Activated T-cell treated with anti-CD3 and anti-CD28 coated beads for 1 hour (primary cell): ENCODE measurements around the gene ADCY7.

Experiments
- DNase-seq: peaks from one replicate; pipeline ENCODE4 v3.0.0-alpha.2; 2020; ENCODE audit warnings: low read depth

The ADCY7 gene

DNA sequence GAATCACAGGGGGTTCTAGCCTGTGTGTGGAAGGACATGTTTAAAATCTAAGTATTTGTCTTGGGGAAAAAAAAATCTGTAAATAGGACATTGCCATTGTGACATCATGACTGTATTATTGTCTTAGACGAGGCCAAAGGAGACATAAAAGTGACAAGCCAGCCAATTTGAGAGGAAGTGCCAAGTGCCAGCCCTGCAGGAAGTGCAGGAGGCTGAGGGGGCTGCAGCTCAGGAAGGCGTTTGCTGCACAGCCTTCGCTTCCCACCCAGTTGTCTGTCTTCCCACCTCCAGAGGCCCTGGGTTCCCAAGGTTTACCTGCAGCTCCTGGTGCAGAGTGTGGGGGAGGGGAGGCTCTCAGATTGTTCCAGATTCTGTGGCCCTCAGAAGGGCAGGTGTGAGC lies 1.3 kb downstream of the ADCY7 start:
- no peak for DNase-seq

DNA sequence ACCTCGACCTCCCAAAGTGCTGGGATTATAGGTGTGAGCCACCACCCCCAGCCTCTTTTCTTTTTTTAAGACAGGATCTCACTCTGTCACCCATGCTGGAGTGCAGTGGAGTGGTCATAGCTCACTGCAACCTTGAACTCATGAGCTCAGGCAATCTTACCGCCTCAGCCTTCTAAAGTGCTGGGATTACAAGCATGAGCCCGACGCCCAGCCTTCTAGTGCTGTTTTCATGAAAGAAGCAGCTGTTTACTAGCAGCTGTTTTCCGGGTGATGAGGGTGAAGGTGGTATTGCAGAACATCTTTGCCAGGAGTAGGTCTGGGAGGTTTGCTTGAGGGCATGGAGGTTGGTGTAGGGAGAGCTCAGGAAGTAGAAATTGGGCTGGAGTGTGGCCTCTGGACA lies 2.0 kb downstream of the ADCY7 start:
- no peak for DNase-seq

GRCh38 chr16:50269061-50269705 lies 2.8 kb downstream of the ADCY7 start:
- DNase-seq = no peak

- DNase-seq = no peak
These were observed 3.6 kb downstream of the ADCY7 start for GRCh38 chr16:50269769-50270509.

GRCh38 chr16:50270510-50271147 lies 4.3 kb downstream of the ADCY7 start:
- no peak for DNase-seq

- DNase-seq = no peak
These were observed 5.0 kb downstream of the ADCY7 start for GRCh38 chr16:50271148-50272041.

- no peak for DNase-seq
These were observed 5.8 kb downstream of the ADCY7 start for GRCh38 chr16:50272111-50272571.

DNA sequence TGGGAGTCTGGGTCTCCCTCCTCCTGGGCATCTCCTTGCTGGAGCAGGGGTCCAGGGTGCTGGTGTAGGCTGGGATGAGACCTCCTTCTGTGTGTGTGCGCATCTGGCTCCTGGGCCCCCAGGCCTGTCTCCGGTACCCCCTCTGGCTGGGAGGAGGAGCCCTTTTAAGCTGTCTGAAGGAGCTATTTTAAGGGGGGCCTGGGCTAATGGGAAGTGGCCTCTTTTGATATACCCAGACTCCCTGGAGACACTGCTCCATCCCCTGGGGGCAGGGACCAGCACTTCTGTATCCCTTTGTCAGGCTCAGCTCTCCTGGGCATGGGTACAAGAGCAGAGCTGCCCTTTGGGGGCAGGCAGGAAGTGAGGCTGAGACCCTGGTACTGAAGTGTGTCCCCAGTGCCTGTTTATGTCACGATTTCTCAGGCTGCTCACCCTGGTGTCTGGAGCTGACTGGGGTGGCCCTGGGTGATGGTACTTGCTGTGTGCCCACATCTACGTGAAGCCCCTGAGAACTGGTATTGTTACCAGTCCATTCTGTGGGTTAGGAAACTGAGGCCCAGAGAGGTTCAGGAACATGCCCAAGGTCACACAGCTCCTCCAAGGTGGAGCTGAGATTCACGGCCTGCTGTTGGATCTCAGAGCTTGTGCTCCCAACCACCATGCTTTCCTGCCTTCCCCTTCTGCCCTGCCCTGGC lies 6.5 kb downstream of the ADCY7 start:
- no peak for DNase-seq

DNA sequence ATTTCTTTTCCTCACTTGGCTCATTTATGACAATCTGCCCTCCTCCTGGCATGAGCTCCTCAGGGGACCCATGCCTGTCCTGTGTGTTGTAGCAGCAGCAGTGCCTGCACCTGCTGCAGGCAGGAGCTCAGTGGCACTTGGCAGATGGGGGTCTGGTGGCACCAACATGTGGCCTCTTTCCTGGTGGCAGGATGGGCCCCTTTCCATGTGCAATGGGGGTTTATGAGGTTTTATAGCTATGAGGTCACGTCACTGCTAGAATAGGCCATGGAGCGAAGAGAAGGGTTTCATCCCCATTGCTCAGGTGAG lies 7.0 kb downstream of the ADCY7 start:
- no peak for DNase-seq

- no peak for DNase-seq
These were observed 7.6 kb downstream of the ADCY7 start for GRCh38 chr16:50273888-50274325.

DNA sequence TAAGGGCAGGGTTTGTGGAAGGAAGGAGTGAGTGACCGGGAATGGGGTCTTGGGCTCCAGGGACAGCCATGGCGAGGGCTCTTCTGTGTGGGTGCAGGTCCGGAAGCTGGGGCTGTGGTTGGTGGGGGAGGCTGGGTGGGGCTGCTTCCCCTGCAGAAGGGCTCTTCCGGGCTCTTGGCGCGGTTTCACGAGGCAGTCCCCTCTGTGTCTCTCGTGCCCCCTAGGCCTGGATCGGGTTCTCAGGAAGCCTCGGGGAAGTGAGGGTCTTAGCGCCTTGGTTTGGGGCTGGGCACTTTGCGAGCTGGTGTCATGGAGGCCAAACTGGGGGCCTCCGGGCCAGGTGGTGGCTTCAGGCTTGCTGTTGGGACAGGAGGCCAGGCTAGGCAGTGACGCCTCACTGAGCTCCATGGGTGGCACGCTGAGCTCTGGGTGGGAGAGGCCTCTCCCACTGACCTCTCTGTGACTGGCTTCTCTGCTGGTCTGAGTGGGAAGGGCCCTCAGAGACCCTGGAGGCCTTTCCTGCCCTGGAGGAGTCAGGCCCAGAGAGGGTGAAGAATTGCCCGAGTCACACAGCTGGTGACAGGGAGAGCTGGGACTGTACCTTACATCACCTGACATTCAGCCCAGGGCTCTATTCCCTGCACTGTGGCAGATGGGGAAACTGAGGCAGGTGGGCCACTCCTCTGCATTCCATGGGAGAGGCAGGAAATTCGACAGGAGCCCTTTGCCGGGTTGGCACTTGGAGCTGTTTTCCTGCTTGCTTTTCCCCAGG lies 8.2 kb downstream of the ADCY7 start:
- DNase-seq = peak; percentile 48

DNA sequence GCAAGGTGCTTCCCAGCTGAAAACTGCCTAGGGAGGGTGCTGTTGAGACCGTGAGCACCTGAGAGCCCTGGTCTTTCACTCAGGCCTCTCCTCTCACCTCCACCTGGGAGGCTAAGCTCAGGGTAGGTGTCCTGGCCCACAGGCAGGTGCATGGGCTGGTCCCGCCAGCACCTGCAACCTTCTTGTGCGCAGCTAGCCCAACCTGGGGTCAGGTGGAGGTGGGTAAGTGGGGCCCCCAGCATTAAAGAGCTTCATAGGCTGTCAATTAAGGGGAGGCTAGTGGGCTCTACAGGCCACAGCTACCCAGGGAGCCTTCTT lies 8.7 kb downstream of the ADCY7 start:
- DNase-seq = no peak

DNA sequence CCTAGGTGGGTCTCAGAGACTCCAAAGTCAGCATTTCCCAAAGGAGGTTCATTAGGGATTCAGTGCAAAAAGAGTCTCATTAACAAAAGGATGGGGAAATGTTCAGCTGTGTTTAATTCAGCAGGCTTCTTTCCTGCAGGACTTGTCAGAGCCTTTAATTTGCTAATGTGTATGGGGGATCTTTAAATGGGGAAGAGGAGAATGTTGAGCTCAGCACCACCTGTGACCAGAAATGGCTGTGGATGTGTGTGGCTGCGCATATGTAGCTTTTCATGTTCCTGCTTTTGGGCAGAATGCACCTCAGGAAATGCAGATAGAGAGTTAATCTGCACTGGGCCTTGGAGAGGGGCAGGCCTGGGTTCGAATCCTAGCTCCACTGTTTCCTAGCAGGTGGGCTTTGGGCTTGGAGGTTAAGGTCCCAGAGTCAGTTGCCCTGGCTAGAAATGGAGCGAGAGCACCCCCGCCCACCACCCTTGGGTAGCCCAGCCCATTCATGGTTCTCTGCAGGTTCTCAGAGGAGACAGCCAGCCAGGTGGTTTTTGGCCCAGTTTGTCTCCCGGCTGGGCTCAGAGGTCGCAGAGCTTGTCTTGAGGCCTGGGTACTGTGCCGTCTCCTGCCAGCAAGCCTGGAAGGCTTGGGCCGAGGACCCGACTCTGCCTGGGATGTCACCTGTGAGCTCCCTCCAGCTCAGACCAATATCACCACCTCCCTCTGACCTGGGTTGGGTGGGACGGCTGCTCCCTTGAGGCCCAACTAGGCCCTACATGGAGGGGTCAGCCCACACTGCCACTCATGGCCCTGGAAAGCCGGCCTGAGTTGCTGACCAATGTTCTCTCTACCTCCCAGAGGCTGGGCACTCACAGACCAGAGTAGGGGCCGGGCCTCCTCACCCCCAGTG lies 9.3 kb downstream of the ADCY7 start:
- DNase-seq = no peak

DNA sequence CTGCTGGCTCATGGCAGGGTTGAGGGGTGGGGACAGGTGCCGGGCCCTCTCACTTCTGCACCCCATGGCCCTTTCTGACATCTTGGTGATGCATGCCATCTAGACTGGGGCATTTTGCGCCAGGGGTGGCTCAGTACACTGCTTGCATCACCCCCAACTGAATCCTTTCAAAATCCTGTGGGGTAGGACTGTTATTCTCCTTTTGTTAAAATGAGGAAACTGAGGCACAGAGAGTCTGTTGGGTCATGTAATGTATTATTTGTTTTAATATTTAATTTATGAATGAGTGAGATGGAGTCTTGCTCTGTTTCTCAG lies 9.9 kb downstream of the ADCY7 start:
- DNase-seq = no peak

DNA sequence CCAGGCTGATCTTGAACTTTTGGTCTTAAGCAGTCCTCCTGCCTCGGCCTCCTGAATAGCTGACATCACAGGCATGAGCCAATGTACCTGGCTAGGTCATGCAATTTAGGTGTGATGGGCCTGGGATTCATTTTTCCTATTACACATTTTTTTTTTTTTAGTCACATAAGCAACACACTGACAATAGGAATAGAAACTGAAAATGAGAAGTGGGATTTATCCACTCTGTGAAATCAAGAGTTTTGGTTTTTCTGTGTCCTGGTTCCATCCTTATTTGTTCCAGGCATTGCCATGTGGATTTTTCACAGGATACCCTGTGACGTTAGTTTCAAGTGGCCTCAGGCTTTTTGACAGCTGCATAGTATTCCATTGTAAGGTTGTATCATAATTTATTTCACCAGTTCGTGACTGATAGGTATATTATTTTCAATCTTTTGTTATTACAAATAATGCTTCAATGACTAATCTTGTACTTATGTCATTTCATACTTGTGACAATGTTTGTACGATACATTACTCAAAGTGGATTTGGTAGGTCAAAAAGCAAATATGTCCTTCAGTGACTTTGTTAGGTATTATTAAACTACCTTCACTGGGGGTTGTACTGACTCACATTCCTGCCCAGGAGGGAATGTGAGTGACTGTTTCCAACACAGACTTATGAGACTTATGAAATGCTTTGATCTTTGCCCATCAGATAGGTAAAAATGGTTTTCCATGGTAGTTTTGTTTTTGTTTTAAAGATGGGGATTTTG lies 10.6 kb downstream of the ADCY7 start:
- no peak for DNase-seq

DNA sequence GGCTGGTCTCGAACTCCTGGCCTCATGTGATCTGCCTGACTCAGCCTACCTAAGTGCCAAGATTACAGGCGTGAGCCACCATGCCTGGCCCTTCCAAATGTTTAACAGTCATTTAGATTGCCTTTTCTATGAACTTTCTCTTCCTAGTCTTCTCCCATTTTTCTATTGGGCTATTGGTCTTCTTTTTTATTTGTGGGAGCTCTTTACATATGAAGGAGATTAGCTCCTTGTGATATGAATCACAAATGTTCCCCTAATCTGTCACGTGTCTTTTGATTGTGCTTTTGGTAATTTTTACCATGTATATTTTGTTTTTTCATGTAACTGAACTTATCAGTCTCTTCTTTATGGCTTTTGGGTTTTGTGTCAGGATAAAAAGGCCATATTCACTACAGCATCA lies 11.9 kb downstream of the ADCY7 start:
- no peak for DNase-seq

DNA sequence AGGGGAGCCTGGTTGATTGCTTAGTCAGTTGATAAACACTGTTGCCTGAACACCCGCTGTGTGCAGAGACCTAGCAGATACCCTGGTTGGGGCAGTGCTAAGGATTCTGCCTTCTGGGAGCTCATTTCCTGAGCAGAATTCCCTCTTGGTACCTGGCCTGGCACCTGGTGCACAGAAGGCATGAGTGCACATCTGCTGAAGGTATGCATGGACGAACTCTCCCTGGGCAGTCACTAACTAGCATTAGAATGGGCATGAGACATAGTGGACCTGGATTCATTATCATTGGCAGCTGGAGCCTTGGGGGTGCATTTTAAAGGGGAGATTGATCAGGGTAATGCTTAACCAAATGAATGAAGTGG lies 13.1 kb downstream of the ADCY7 start:
- DNase-seq = no peak

DNA sequence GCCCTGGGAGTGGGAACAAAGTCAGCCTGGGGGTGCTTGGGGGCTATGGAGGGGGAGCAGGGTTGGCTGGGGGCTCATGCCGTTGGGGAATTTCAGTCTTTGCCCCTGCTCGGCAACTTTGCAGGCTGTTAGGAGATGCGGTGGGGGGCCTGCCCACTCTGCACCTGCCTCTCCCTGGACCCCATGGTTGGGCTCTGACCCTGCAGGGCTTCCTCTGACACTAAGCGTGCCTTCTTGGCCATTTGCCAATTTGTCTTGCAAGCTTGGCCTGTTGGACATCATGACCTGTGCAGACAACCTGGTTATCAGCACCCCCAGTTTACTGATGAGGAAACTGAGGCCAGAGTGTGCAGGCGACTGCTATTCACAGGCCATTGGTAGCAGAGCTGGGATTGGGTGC lies 14.6 kb downstream of the ADCY7 start:
- no peak for DNase-seq

- DNase-seq = no peak
These were observed 15.1 kb downstream of the ADCY7 start for GRCh38 chr16:50281391-50282009.
